HT-29 (cell line): Measurements from ENCODE around the gene MT1H. TPM values are rescaled to one million over a fixed set of nuclear protein-coding genes. Genes with fewer than 3 reads are reported as not detected.
"Not testable (repeated sequence)": the region's sequence is repeated elsewhere in the genome, so short reads cannot be mapped to it uniquely, and the experiment has no call there.

Source experiments
- DNase-seq: peaks from one replicate; pipeline ENCODE4 v3.0.0-alpha.2; 2015; ENCODE audit warnings: low spot score
- total RNA-seq: library from RNA; depleted of rRNA; stranded (reverse); fragments of >200 nt; shearing (Covaris generic); gene quantifications from 2 replicates; pipeline ENCODE4 v1.2.3, GENCODE V29; 2014; rRNA removed

The MT1H gene
- total RNA-seq, 1 experiment from 2014 or later = not detected

DNA sequence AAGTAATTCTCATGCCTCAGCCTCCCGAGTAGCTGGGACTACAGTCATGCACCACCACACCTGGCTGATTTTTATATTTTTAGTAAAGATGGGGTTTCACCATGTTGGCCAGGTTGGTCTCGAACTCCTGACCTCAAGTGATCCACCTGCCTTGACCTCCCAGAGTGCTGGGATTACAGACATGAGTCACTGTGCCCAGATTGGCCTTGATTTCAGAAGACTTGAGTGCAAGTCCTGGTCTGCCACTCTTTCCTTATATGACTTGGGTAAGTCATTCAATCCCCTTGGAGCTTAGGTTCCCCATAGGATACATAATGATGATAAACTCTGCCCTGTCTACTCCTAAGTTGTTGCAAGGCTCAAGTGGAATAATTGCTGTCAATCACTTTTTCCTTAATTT is 47.9 kb downstream of the MT1H start:
- DNase-seq = not testable (repeated sequence)

Other genes with a start within 250 kb of the MT1H start
- gene AMFR, start 244.3 kb upstream of the MT1H start, total RNA-seq = 75.9 and 82.9 TPM in 2 replicates
- 165 and 185 TPM in 2 replicates for gene NUDT21, start 218.5 kb upstream of the MT1H start, total RNA-seq
- 34.2 and 43.2 TPM in 2 replicates for gene OGFOD1, start 218.3 kb upstream of the MT1H start, total RNA-seq
- gene BBS2, start 149.8 kb upstream of the MT1H start, total RNA-seq = 10.4 and 19.3 TPM in 2 replicates
- gene MT4, start 104.7 kb upstream of the MT1H start, total RNA-seq = not detected in 2 replicates
- gene MT3, start 80.3 kb upstream of the MT1H start, total RNA-seq = 3.5 TPM in 1 of 2 replicates, not detected in the other
- gene MT2A, start 61.2 kb upstream of the MT1H start, total RNA-seq = 44.1 and 51.4 TPM in 2 replicates
- gene MT1E, start 44.0 kb upstream of the MT1H start, total RNA-seq = 493 and 525 TPM in 2 replicates
- gene MT1M, start 37.2 kb upstream of the MT1H start, total RNA-seq = not detected in 2 replicates
- 2.0 and 6.6 TPM in 2 replicates for gene MT1A, start 31.1 kb upstream of the MT1H start, total RNA-seq
- not detected in 2 replicates for gene MT1B, start 17.9 kb upstream of the MT1H start, total RNA-seq
- gene MT1F, start 11.9 kb upstream of the MT1H start, total RNA-seq = 4.7 and 5.6 TPM in 2 replicates
- gene MT1G, start 1.7 kb upstream of the MT1H start, total RNA-seq = 0.50 and 1.5 TPM in 2 replicates
- gene MT1X, start 12.7 kb downstream of the MT1H start, total RNA-seq = 29.2 and 29.4 TPM in 2 replicates
- 94.6 and 115 TPM in 2 replicates for gene NUP93, start 60.3 kb downstream of the MT1H start, total RNA-seq
- not detected in 2 replicates for gene SLC12A3, start 195.4 kb downstream of the MT1H start, total RNA-seq